MM.1S (cell line): Measurements from ENCODE around the gene CNOT6.
"Not testable (repeated sequence)": the region's sequence is repeated elsewhere in the genome, so short reads cannot be mapped to it uniquely, and the experiment has no call there.

Source experiments
- DNase-seq: peaks from one replicate; pipeline ENCODE4 v3.0.0-alpha.2; 2015
- H2AFZ ChIP-seq: fragments of 300-600 bp; sonication (generic); 2 replicates; pipeline ENCODE4 v1.6.0; 2016; ENCODE audit warnings: antibody characterized with exemption, low read length
- H3F3A ChIP-seq: fragments of 300-600 bp; sonication (generic); 2 replicates; pipeline ENCODE4 v1.6.1; 2016; ENCODE audit warnings: mild to moderate bottlenecking, antibody characterized with exemption, low read length, moderate library complexity, mixed read lengths; ENCODE audit not compliant: insufficient read depth
- H3K27ac ChIP-seq: fragments of 300-600 bp; sonication (generic); 2 replicates; pipeline ENCODE4 v1.5.1; 2016; ENCODE audit warnings: mild to moderate bottlenecking, low read length
- H3K27me3 ChIP-seq: fragments of 300-600 bp; sonication (generic); replicated peaks from 2 replicates; pipeline ENCODE4 v1.6.0; 2016; ENCODE audit warnings: low read length; ENCODE audit not compliant: insufficient read depth
- H3K36me3 ChIP-seq: fragments of 300-600 bp; sonication (generic); replicated peaks from 2 replicates; pipeline ENCODE4 v1.6.1; 2016; ENCODE audit warnings: mild to moderate bottlenecking, low read length, mixed read lengths; ENCODE audit not compliant: insufficient read depth
- H3K4me1 ChIP-seq: fragments of 300-600 bp; sonication (generic); 2 replicates; pipeline ENCODE4 v1.6.1; 2016; ENCODE audit warnings: low read length, mixed read lengths
- H3K4me2 ChIP-seq: fragments of 300-600 bp; sonication (generic); 2 replicates; pipeline ENCODE4 v1.6.0; 2016; ENCODE audit warnings: low read depth, low read length
- H3K4me3 ChIP-seq: fragments of 300-600 bp; sonication (generic); 2 replicates; pipeline ENCODE4 v1.5.1; 2016; ENCODE audit warnings: low read length, mixed read lengths
- H3K79me2 ChIP-seq: fragments of 300-600 bp; sonication (generic); 2 replicates; pipeline ENCODE4 v1.6.1; 2016; ENCODE audit warnings: mixed run types, low read length, mixed read lengths
- H3K9ac ChIP-seq: fragments of 300-600 bp; sonication (generic); 2 replicates; pipeline ENCODE4 v1.6.1; 2016; ENCODE audit warnings: low read length, mixed read lengths
- H3K9me2 ChIP-seq: fragments of 300-600 bp; sonication (generic); replicated peaks from 2 replicates; pipeline ENCODE4 v1.6.1; 2016; ENCODE audit warnings: mild to moderate bottlenecking, low read length, mixed read lengths; ENCODE audit not compliant: insufficient read depth
- H3K9me3 ChIP-seq: fragments of 300-600 bp; sonication (generic); replicated peaks from 2 replicates; pipeline ENCODE4 v1.6.1; 2016; ENCODE audit warnings: mild to moderate bottlenecking, low read length, mixed read lengths; ENCODE audit not compliant: insufficient read depth
- H4K20me1 ChIP-seq: fragments of 300-600 bp; sonication (generic); 2 replicates; pipeline ENCODE4 v1.6.1; 2016; ENCODE audit warnings: mild to moderate bottlenecking, low read length, moderate library complexity, mixed read lengths; ENCODE audit not compliant: insufficient read depth
- CTCF ChIP-seq: fragments of 300-600 bp; sonication (generic); IDR thresholded peaks from 2 replicates; pipeline ENCODE4 v1.5.1; 2016; ENCODE audit warnings: antibody characterized with exemption, low read length, mixed read lengths
- EZH2 ChIP-seq: fragments of 300-600 bp; sonication (generic); optimal IDR thresholded peaks from 2 replicates; pipeline ENCODE3; 2017; ENCODE audit warnings: low read depth, mild to moderate bottlenecking, antibody characterized with exemption, low read length, mixed read lengths
- EZH2phosphoT487 ChIP-seq: fragments of 300-600 bp; sonication (generic); IDR thresholded peaks from 2 replicates; pipeline ENCODE4 v1.6.1; 2018; ENCODE audit warnings: antibody characterized with exemption, low read length

Gene CNOT6

GRCh38 chr5:180472269-180472668, 21.9 kb upstream of the CNOT6 start:
- no peak overlapping the region for H3K27ac ChIP-seq
- H3F3A ChIP-seq: no peaks in the 10 kb centered on the region
- peaks cover 24% of the 10 kb centered on the region; the same call in 1 of the 2 replicates for H3K27me3 ChIP-seq
- H4K20me1 ChIP-seq: no peaks in the 10 kb centered on the region
- H3K9me2 ChIP-seq: no peaks in the 10 kb centered on the region
- TF ChIP-seq EZH2 (no peak), CTCF (no peak), EZH2phosphoT487 (no peak)
- no peak for DNase-seq
- no peaks in the 10 kb centered on the region for H3K9me3 ChIP-seq
- H2AFZ ChIP-seq: no peak overlapping the region
- H3K9ac ChIP-seq: no peak overlapping the region
- H3K36me3 ChIP-seq: no peaks in the 10 kb centered on the region
- H3K4me1 ChIP-seq: no peaks in the 10 kb centered on the region
- no peak overlapping the region for H3K4me2 ChIP-seq
- H3K4me3 ChIP-seq: no peak overlapping the region
- no peaks in the 10 kb centered on the region for H3K79me2 ChIP-seq

- not testable (repeated sequence) for H3K36me3 ChIP-seq, H3K4me2 ChIP-seq, H2AFZ ChIP-seq, H3K27ac ChIP-seq, DNase-seq, H3K4me1 ChIP-seq, H3K9me2 ChIP-seq, H4K20me1 ChIP-seq, H3K4me3 ChIP-seq, H3K79me2 ChIP-seq, H3K9ac ChIP-seq, H3F3A ChIP-seq, H3K9me3 ChIP-seq
- H3K27me3 ChIP-seq: peaks cover 19% of the 10 kb centered on the region; the same call in 1 of the 2 replicates
Observed at GRCh38 chr5:180473386-180473785, 20.8 kb upstream of the CNOT6 start.

GRCh38 chr5:180474569-180474968, 19.6 kb upstream of the CNOT6 start:
- H3F3A ChIP-seq: no peaks in the 10 kb centered on the region
- no peak overlapping the region for H3K9ac ChIP-seq
- H2AFZ ChIP-seq: no peak overlapping the region
- H3K27ac ChIP-seq: no peak overlapping the region
- H3K9me3 ChIP-seq: no peaks in the 10 kb centered on the region
- peaks cover 19% of the 10 kb centered on the region; the same call in 1 of the 2 replicates for H3K27me3 ChIP-seq
- no peaks in the 10 kb centered on the region for H3K9me2 ChIP-seq
- no peak overlapping the region for H3K4me3 ChIP-seq
- no peaks in the 10 kb centered on the region for H3K36me3 ChIP-seq
- no peak for TF ChIP-seq EZH2
- no peak for TF ChIP-seq EZH2phosphoT487
- TF ChIP-seq CTCF: no peak
- DNase-seq: no peak
- no peaks in the 10 kb centered on the region for H3K79me2 ChIP-seq
- no peak overlapping the region for H3K4me2 ChIP-seq
- no peaks in the 10 kb centered on the region for H3K4me1 ChIP-seq
- no peaks in the 10 kb centered on the region for H4K20me1 ChIP-seq

- H3K36me3 ChIP-seq, DNase-seq, H3K9me3 ChIP-seq, H4K20me1 ChIP-seq, H3K27ac ChIP-seq, H3K4me2 ChIP-seq, H3K9ac ChIP-seq, H3F3A ChIP-seq, H2AFZ ChIP-seq, H3K9me2 ChIP-seq, H3K4me3 ChIP-seq, H3K79me2 ChIP-seq, H3K4me1 ChIP-seq: not testable (repeated sequence)
- H3K27me3 ChIP-seq: peaks cover 15% of the 10 kb centered on the region; the same call in 1 of the 2 replicates
Observed at GRCh38 chr5:180475969-180476524, 18.1 kb upstream of the CNOT6 start.
